ENCODE measurements around the gene RIMBP2. TPM values are rescaled to one million over a fixed set of nuclear protein-coding genes. Genes with fewer than 3 reads are reported as not detected.

Gene RIMBP2
- total RNA-seq, 1 experiment from 2014 or later, result not detected

DNA sequence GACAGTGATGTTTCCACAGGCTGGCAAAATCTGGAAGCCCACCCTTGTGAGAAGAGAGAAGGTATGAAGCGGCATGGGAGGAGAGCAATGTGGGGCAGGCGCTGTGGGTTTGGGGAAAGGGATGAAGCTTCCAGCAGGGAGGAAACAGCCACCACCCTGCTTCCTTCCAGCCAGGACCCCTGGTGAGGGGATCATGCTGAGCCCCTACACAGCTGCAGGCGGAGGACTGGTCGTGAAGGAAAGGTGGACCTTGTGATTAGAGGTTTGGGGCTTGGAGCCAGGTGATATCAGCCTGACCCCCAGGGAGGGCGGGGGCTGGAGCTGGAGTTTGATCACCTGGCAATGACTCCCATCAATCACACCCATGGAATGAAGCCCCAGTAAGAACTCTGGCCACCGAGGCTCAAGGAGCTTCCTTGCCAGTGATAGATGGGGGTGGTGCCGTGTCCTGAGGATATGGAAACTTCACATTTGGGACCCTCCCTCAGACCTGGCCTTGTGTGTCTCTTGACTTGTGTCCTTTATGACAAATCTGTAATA, 48.6 kb downstream of the RIMBP2 start:
- Mint-ChIP-seq H3K36me3 (ENCODE audit: insufficient read depth, unreplicated experiment) (no peaks in the 10 kb centered on the region), H3K27ac (ENCODE audit: low read depth, unreplicated experiment) (no peak overlapping the region), H3K4me1 (ENCODE audit: insufficient read depth, unreplicated experiment) (peaks cover 15% of the 10 kb centered on the region), H3K4me3 (ENCODE audit: unreplicated experiment) (no peak overlapping the region), H3K9me3 (ENCODE audit: unreplicated experiment) (peaks cover 22% of the 10 kb centered on the region), H3K27me3 (ENCODE audit: insufficient read depth, unreplicated experiment) (no peaks in the 10 kb centered on the region)
- ChIA-PET POLR2A (no interaction called here), CTCF (interaction anchor here (0.6 to 0.7 kb wide), 2 partner anchors 628 to 721 kb away, joined by 3 read pairs; no protein-coding TSS in a partner anchor)
- no peak for TF ChIP-seq CTCF (IDR thresholded peaks at IDR 0.05; ENCODE audit: unreplicated experiment)
- no TSS peak for BruUV-seq (replicated peaks)
- intact Hi-C loops (cut with micrococcal nuclease), result no loop called here
- DNase-seq (ENCODE audit: unreplicated experiment), result no peak

- Mint-ChIP-seq H3K4me1 (ENCODE audit: insufficient read depth, unreplicated experiment) (peaks cover 15% of the 10 kb centered on the region), H3K27ac (ENCODE audit: low read depth, unreplicated experiment) (no peak overlapping the region), H3K36me3 (ENCODE audit: insufficient read depth, unreplicated experiment) (no peaks in the 10 kb centered on the region), H3K9me3 (ENCODE audit: unreplicated experiment) (peaks cover 22% of the 10 kb centered on the region), H3K4me3 (ENCODE audit: unreplicated experiment) (no peak overlapping the region), H3K27me3 (ENCODE audit: insufficient read depth, unreplicated experiment) (no peaks in the 10 kb centered on the region)
- DNase-seq (ENCODE audit: unreplicated experiment), result no peak
- no peak for TF ChIP-seq CTCF (IDR thresholded peaks at IDR 0.05; ENCODE audit: unreplicated experiment)
- POLR2A ChIA-PET, result no interaction called here
- CTCF ChIA-PET, result interaction anchor here (0.7 kb wide), 1 partner anchor 628 kb away, joined by 3 read pairs; no protein-coding TSS in a partner anchor
- BruUV-seq (replicated peaks), result no TSS peak
- intact Hi-C loops (cut with micrococcal nuclease), result no loop called here
Observed at GRCh38 chr12:130666645-130667044, 49.5 kb downstream of the RIMBP2 start.

DNA sequence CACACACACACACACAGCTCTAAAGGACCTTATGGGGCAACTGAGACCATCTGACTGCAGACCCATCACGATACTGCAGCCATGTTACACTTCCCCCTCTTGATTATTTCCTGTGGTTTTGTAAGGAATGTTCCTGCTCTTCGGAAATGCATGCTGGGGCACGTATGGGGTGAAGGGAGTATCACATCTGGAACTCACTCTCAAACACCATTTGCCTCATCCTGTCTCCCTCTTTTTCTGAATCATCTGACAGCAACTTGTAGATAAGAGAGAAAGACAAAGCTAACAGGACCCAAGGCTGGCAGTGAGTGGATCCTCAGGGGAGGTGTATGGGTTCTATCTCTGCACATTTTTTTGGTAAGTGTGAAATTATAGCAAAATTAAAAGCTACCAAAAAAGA, 50.3 kb downstream of the RIMBP2 start:
- CTCF ChIA-PET, result no interaction called here
- DNase-seq (ENCODE audit: unreplicated experiment), result no peak
- POLR2A ChIA-PET, result no interaction called here
- Mint-ChIP-seq H3K27me3 (ENCODE audit: insufficient read depth, unreplicated experiment) (no peaks in the 10 kb centered on the region), H3K4me1 (ENCODE audit: insufficient read depth, unreplicated experiment) (peaks cover 15% of the 10 kb centered on the region), H3K27ac (ENCODE audit: low read depth, unreplicated experiment) (no peak overlapping the region), H3K36me3 (ENCODE audit: insufficient read depth, unreplicated experiment) (no peaks in the 10 kb centered on the region), H3K9me3 (ENCODE audit: unreplicated experiment) (peaks cover 22% of the 10 kb centered on the region), H3K4me3 (ENCODE audit: unreplicated experiment) (no peak overlapping the region)
- no TSS peak for BruUV-seq (replicated peaks)
- intact Hi-C loops (cut with micrococcal nuclease), result no loop called here
- no peak for TF ChIP-seq CTCF (IDR thresholded peaks at IDR 0.05; ENCODE audit: unreplicated experiment)

GRCh38 chr12:130664772-130665171, 51.3 kb downstream of the RIMBP2 start:
- Mint-ChIP-seq H3K27me3 (ENCODE audit: insufficient read depth, unreplicated experiment) (no peaks in the 10 kb centered on the region), H3K4me1 (ENCODE audit: insufficient read depth, unreplicated experiment) (peaks cover 15% of the 10 kb centered on the region), H3K4me3 (ENCODE audit: unreplicated experiment) (no peak overlapping the region), H3K27ac (ENCODE audit: low read depth, unreplicated experiment) (no peak overlapping the region), H3K36me3 (ENCODE audit: insufficient read depth, unreplicated experiment) (no peaks in the 10 kb centered on the region), H3K9me3 (ENCODE audit: unreplicated experiment) (peaks cover 17% of the 10 kb centered on the region)
- POLR2A ChIA-PET, result no interaction called here
- CTCF ChIA-PET, result no interaction called here
- intact Hi-C loops (cut with micrococcal nuclease), result no loop called here
- BruUV-seq (replicated peaks), result no TSS peak
- DNase-seq (ENCODE audit: unreplicated experiment), result no peak
- TF ChIP-seq CTCF (IDR thresholded peaks at IDR 0.05; ENCODE audit: unreplicated experiment), result no peak

All from MCF 10A (cell line).